GM19468 (cell line): Measurements from ENCODE around the gene LGALS7.

Experiments used
- ATAC-seq: cut with Tn5 transposase; IDR thresholded peaks from one replicate; pipeline ENCODE4 v1.9.1; 2021; ENCODE audit warnings: mild to moderate bottlenecking, moderate library complexity, moderate number of reproducible peaks; ENCODE audit not compliant: unreplicated experiment; ENCODE audit errors: extremely low read depth

LGALS7 gene

DNA sequence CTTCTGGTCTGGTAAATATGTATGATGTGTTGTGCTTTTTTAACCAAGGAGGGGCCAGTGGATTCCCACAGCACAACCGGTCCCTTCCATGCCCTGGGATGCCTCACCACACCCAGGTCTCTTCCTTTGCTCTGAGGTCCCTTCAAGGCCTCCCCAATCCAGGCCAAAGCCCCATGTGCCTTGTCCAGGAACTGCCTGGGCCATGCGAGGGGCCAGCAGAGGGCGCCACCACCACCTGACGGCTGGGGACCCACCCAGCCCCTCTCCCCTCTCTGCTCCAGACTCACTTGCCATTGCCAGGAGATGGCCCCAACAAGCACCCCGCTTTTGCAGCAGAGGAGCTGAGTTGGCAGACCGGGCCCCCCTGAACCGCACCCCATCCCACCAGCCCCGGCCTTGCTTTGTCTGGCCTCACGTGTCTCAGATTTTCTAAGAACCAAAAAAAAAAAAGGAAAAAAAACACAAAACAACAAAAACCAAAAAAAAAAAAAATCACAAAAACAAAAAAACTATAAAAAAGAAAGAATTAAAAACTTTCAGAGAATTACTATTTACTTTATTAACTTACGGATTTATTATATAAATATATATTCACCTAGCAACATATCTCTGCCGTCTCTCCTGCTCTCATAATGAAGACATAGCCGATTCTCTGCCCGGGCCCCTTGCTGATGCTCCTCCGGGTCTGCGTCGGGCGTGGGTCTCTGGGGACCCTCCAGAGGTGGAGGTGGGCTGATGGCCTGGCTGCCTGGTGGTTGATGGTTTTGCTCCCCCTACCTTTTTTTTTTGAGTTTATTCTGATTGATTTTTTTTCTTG lies 43.5 kb downstream of the LGALS7 start:
- no peak for ATAC-seq

DNA sequence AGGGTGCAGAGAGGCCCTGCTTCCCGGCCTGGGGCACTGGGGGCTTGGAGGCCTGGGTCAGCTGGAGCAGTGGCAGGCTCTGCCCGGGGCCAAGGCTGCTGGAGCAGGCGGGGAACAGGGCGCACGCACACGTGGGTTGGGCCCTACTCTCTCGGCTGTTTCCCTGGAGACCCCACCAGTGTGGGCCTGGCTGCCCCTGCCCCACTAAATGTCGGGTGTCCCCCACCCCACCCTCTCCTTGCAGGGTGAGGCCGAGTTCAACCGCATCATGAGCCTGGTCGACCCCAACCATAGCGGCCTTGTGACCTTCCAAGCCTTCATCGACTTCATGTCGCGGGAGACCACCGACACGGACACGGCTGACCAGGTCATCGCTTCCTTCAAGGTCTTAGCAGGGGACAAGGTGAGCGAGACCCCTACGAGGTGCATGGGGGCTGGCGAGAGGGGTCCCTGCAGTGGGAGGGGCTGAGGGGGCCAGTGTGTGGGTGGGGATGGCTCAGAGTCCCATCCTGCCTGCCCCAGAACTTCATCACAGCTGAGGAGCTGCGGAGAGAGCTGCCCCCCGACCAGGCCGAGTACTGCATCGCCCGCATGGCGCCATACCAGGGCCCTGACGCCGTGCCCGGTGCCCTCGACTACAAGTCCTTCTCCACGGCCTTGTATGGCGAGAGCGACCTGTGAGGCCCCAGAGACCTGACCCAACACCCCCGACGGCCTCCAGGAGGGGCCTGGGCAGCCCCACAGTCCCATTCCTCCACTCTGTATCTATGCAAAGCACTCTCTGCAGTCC lies 44.4 kb downstream of the LGALS7 start:
- ATAC-seq: no peak

DNA sequence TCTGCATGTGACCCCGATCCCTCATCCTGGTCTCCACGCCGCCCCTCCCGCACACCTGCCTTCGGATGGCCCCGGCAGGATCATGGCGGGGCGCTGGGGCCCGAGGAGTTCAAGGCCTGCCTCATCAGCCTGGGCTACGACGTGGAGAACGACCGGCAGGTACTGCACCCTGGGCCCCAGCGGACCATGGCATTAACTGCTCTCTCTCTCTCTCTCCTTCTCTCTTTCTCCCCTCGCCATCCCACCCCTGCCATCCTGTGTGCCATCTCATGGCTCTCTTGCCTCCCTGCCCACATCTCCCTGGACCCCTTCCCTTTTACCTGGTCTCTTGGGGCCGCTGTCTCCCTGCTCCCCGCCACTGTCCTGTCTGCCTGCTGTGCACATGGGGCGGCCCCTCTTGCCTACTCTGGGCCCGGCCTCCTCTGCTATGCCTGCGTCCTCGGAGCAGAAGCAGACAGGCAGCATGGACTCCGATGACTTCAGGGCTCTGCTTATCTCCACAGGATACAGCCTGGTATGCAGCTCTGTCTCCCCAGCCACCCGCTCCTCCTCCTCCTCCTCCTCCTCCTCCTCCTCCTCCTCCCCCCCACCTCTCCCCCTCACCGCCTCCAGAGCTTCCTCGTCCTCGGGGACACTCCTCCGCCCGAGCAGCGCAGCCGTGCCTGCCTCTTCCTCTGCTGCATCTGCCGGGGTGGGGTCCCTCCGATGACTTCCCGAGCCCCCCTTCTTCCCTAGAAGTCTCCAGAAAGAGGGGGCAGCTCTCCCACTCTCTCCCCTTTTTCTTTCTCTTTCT lies 45.3 kb downstream of the LGALS7 start:
- ATAC-seq: no peak

DNA sequence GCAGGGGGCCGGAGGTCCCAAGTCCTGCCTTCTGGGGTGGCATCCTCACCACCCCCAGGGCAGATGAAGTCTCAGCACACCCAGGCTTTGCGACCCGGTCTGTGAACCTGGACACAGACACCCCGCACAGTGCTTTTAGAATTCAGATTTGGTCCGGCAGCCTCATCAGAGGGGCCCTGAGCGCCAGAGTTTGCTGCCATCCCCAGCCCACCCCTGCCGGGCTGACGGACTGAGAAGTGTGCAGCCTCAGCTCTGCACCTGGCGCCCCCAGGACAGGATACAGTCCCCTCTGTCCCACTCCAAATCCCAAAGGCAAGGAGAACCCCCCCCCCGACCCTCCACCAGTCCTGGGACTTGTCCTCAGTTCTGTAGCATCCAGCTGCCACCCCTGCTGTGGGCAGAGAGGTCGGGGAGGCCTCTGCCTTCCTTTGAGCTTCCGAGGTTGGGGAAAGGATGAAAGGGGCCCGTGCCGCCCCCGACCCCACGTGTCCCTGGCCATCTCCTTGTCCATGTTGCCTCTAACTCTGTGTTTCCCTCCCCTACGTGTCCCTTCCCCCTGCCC lies 45.9 kb downstream of the LGALS7 start:
- no peak for ATAC-seq

DNA sequence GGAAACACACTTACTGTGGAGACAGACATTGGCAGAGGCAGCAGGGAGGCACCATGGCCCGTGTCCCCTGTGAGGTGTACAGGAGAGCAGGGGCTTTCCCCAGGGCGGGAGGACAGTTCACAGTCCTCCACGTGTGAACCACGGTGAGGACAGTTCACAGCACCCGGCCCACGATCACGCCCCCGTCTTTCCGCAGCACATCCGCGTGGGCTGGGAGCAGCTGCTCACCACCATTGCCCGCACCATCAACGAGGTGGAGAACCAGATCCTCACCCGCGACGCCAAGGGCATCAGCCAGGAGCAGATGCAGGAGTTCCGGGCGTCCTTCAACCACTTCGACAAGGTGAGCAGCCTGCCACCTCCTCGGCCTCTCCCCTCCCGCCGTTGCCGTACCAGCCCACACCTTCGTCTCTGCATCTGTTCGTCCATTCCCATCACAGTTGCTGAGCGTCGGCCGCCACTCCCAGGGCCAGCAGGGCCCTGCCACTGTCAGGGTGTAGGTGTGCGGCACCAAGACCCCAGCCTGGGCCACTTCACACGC lies 46.5 kb downstream of the LGALS7 start:
- ATAC-seq: no peak

DNA sequence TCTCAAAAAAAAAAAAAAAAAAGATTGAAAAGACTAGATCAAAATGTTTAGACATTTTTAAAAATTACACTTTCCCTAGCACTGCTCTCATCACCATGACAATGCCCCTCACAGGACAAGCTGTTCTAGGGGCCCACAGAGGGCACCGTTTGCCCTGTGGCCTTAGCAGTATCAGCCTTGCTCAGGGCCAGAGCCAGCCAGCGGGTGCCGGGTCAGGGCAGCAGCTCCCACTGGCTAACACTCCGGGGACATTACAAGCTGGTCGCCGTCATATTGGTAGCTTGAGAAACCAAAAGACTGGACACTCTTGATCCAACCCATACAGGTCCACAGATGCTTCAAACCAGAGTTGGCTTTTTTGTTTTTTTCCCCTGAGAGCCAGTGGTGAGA lies 47.0 kb downstream of the LGALS7 start:
- no peak for ATAC-seq

DNA sequence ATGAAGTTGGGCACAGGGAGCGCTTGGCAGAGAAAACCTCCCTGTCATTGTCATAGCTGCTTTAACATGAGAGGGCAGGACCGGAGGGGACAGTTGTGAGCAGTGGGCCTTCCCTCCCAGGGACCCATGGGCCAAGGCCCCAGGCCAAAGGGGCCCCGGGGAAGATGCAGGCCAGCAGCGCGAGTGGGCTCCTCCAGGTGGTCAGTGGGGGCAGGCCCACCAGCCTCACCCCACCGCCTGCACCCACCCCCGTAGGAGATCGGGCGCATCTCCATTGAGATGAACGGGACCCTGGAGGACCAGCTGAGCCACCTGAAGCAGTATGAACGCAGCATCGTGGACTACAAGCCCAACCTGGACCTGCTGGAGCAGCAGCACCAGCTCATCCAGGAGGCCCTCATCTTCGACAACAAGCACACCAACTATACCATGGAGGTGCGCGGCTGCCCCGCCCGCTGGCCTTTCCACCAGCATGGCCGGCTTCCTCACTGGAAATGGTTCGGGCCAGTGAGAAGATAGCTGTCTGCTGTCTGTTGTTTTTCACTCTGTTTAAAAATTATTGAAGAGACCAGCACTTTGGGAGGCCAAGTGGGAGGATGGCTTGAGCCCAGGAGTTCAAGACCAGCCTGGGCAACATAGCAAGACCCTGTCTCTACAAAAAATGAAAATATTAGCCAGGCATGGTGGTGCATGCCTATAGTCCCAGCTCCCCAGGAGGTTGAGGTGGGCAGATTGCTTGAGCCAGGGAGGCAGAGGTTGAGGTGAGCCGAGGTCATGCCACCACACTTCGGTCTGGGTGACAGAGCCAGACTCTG lies 47.6 kb downstream of the LGALS7 start:
- ATAC-seq: no peak

DNA sequence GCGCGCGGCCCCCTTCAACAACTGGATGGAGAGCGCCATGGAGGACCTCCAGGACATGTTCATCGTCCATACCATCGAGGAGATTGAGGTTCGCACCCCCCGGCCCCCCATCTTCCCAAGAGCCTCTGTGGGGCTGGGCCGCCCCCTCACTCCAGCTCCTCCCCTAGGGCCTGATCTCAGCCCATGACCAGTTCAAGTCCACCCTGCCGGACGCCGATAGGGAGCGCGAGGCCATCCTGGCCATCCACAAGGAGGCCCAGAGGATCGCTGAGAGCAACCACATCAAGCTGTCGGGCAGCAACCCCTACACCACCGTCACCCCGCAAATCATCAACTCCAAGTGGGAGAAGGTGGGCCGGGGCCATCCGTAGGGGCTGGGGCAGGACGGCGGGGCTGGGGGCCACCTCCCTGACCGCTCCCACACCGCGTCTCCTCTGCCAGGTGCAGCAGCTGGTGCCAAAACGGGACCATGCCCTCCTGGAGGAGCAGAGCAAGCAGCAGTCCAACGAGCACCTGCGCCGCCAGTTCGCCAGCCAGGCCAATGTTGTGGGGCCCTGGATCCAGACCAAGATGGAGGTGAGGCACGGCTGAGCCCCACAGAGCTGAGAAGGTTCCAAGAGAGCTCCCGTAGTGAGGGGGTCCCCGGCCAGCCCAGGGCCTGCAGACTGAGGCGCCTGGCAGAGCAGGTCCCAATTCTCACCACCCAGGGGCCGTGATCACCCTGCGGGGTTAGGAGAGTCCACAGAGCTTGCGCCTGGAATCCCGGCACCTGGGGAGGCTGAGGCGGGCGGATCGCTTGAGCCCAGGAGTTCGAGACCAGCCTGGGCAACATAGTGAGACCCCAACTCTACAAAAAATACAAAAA lies 49.1 kb downstream of the LGALS7 start:
- no peak for ATAC-seq

DNA sequence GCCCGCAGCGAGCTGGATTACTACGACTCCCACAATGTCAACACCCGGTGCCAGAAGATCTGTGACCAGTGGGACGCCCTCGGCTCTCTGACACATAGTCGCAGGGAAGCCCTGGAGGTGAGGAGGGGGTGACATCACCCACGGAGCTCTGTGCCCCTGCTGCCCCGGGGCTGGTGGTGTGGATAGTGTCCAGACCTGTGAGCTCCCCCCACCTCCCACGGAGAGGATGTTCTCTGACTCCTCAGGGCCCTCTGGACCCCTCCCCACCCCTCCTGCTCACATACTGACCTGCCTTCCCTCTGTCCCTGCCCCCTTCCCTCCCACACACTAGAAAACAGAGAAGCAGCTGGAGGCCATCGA lies 49.7 kb downstream of the LGALS7 start:
- no peak for ATAC-seq

DNA sequence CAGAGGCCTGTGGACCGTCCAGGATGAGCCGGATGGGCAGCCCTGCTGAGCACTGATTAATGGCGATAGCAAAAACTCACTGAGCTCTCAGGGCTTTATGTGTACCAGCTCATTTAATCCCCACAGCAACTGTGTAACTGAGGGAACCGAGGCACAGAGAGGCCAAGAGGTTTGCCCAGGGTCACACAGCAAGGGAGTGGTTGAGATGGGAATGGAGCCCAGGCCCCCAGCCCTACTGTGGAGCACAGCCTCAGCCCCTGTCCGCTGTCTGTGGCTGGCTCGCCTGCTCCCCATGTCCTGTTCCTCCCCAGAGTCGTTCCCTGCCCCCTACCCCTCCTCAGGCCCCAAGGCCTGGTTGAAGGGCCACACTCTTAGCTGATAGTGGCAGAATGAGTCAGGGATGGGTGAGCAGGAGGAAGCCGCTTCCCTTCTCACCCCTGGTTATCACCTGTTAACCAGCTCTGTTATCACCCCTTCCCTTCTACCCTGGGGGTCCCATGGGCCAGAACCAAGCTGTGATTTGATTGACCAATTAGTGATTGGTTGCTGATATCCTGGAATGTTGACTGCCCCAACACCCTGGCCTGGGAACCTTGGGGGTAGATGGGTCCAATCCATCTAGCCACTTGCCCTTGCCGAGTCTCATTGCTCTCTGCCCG lies 50.2 kb downstream of the LGALS7 start:
- ATAC-seq: no peak

DNA sequence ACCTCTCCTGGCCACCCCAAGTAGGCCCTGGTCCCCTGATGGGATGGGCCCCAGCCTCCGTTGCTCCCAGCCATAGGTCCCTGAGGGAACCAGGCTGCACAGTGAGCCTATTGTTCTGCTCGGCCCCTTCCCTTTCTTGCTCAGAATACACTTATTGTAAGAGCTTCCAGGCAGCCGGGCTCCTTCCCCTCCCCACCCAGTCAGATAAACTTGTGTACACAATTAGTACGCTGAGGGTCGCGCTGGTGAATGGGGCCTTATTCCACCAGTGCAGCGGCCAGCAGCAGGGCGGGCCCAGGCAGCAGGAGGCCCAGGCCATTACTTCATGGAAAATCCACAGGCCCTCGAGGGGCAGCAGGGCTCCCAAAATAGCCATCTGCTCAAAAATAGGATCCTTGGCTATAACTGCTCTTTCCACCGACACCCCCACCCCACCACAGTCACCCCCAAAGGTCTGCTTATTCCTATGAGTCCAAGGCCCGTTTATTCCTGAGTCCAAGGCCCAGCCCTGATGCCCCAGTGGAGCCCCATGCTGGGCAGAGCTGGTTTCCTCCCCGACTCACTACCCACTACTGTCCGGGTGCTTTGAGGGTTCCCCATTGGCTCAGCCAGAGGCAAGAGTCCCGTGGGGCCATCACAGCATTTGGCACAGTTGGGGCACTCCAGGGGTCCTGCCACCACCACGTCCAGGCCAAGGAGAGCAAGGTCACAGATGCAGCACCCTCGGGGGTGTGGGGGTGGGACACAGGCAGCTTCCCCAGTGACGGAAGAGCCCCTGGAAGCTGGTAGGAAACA lies 51.1 kb downstream of the LGALS7 start:
- ATAC-seq: no peak

DNA sequence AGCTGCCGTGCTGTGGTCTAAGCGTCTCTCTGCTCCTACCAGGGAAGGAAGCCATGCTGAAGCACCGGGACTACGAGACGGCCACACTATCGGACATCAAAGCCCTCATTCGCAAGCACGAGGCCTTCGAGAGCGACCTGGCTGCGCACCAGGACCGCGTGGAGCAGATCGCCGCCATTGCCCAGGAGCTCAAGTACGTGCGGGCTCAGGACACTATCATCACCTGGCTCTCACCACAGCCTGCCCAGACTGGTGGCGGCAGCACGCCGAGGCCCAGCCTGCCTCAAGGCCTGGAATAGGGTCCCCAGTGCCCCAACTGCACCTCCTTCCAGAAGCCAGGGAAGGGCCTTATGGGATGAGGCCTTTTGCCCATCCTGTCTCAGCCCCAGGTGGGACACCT lies 51.8 kb downstream of the LGALS7 start:
- ATAC-seq: no peak
